ENCODE data around the gene PPP2R3A.

- TF ChIP-seq CTCF (IDR thresholded peaks at IDR 0.05) (no peak), POLR2A (IDR thresholded peaks at IDR 0.05) (no peak), POLR2AphosphoS5 (IDR thresholded peaks at IDR 0.05) (no peak), EP300 (IDR thresholded peaks at IDR 0.05) (no peak)
Measured at GRCh38 chr3:135997554-135998320, 32.2 kb downstream of the PPP2R3A start.
